HUDEP-2 (cell line): ENCODE data around the gene GALR2.

ENCODE experiments used
- DNase-seq, 76 experiments: peaks; one replicate each; lab custom pipeline; 2025; ENCODE audit not compliant: unreplicated experiment in 76 of 76; lab: John Stamatoyannopoulos, UW

The GALR2 gene

DNA sequence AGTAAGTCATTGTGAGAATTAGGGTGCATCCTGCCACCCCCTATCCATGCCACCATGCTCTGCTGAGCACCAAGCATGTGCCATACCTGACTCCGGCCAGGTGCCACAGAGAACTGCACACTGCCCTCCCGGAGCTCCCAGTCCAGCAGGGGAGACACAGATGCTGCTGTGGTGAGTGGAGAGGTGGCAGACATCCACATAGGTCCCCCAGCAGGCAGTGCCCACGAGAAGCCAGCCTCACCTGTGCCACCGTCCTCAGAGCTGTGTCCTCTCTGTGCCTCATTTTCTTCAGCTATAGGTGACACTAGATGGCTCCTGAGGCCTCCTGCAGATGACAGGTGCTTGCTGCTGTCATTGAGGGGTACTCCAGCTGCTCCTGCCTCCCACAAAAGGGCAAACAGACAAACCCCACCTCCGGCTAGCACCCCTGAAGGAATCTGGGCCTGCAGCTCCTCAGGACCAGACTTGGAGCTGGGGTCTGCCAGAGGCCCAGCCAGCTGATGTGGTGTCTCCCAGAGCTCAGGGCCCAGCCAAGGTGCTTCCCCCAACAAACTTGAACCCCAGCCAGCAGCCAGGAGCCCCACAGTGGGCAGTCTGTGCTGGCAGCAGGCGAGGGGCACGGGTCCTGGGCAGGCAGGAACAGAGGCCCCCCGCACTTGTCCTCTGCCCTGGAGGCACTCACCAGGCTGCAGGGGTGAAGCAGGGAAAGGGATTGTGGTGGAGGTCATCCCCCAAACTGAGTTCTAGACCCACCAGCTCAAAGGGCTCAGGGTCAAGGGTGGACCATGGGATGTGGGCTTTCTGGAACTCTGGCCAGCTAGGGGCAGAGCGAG lies 49.4 kb downstream of the GALR2 start:
- DNase-seq: no peak

DNA sequence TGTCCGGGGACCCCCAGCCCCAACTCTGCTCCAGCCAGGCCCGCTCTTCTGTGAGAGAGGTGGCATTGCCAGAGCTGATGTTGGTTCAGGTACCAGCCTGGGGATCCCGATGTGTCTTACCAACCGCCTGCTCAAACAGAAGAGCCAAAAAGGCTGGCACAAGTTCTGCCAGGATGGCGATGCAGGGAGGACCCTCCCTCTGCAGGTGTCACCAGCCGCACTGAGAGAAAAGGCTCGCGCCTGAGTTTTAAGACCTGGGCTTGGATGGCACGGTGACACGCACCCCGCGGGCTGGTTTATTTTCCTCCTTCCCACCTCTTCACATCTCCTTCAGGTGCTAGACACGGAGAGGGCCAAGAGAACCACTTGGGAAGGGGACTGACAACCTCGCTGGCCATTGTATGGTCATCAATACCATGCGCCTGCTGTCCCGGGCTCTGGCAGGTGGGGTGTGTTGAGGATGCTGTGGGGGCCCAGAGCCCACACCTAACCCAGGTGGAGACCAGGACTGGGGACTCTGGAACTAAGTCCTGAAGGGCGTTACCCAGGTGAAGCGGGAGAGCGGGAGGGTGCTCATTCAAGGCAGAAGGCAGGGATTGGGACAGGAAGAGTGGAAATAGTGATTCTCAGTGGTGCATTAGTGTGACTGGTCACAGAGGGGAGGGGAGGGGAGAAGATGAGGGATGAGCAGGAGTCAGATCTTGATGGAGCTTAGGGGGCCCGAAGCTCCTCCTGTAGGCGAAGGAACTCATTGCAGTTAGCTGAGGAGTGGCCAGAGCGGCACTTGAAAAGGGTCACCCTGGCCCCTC lies 50.2 kb downstream of the GALR2 start:
- peak in 9 of 76 experiments; percentile 2 to 28 (median 11) for DNase-seq

GRCh38 chr17:76125391-76125675 lies 50.8 kb downstream of the GALR2 start:
- DNase-seq: no peak

DNA sequence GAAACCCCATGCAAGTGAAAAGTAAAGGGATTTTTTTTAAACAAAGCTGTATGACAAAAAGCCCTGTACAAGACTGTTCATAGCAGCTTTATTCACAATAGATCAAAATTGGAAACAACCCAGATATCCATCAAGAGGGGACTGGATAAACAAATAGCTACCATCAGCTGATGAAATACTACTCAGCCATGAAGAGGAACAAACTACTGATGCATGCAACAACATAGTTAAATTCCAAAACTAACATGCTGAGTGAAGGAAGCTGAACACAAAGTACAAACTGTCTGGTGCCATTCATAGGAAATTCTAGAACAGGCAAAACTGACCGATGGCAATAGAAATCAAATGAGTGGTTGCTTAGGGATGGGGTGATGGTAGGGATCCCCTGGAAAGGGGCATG lies 51.3 kb downstream of the GALR2 start:
- no peak for DNase-seq
